Activated CD8-positive, alpha-beta memory T cell treated with anti-CD3 and anti-CD28 coated beads for 36 hours (primary cell): ENCODE results near the gene KANTR. TPM values are rescaled to one million over a fixed set of nuclear protein-coding genes. Genes with fewer than 3 reads are reported as not detected.

ENCODE experiments used
- total RNA-seq, 2 experiments: library from RNA; stranded (reverse); gene quantifications; one replicate each; pipeline ENCODE4 v1.2.3, GENCODE V29; 2021

KANTR gene
- total RNA-seq, 2 experiments from 2014 or later = 5.2 to 5.4 TPM

Other genes with a start within 250 kb of the KANTR start
- not detected for gene XAGE3, start 226.1 kb upstream of the KANTR start, total RNA-seq
- gene FAM156B, start 196.8 kb upstream of the KANTR start, total RNA-seq = 10 to 100 TPM; 12.6 to 14.1 TPM
- gene FAM156A, start 135.6 kb upstream of the KANTR start, total RNA-seq = 10 to 100 TPM; 24.0 to 25.7 TPM
- under 1 TPM; 0.06 to 0.17 TPM for gene GPR173, start 45.4 kb upstream of the KANTR start, total RNA-seq
- 10 to 100 TPM; 37.6 to 42.2 TPM for gene TSPYL2, start 11.8 kb upstream of the KANTR start, total RNA-seq
- gene KDM5C, start 131.1 kb downstream of the KANTR start, total RNA-seq = 10 to 100 TPM; 82.6 to 90.1 TPM
- gene IQSEC2, start 187.4 kb downstream of the KANTR start, total RNA-seq = under 1 TPM; 0.65 to 0.95 TPM